Measurements from ENCODE around the gene SLC44A2.

DNA sequence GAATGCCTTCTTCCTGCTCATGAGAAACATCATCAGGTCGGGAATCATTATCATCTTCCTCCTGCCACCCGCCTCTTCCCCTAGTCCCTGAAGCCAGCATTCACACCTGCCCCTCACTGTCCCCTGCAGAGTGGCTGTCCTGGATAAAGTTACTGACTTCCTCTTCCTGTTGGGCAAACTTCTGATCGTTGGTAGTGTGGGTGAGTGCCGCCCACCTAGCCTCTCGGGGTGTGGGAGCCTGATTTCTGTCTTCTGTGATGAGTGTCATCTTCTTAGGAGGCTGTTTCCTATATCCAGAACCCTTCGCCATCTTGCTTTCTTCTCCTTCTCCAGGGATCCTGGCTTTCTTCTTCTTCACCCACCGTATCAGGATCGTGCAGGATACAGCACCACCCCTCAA is 12.5 kb downstream of the SLC44A2 start:
- TF ChIP-seq, protein P1, sequence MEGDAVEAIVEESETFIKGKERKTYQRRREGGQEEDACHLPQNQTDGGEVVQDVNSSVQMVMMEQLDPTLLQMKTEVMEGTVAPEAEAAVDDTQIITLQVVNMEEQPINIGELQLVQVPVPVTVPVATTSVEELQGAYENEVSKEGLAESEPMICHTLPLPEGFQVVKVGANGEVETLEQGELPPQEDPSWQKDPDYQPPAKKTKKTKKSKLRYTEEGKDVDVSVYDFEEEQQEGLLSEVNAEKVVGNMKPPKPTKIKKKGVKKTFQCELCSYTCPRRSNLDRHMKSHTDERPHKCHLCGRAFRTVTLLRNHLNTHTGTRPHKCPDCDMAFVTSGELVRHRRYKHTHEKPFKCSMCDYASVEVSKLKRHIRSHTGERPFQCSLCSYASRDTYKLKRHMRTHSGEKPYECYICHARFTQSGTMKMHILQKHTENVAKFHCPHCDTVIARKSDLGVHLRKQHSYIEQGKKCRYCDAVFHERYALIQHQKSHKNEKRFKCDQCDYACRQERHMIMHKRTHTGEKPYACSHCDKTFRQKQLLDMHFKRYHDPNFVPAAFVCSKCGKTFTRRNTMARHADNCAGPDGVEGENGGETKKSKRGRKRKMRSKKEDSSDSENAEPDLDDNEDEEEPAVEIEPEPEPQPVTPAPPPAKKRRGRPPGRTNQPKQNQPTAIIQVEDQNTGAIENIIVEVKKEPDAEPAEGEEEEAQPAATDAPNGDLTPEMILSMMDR (IDR thresholded peaks at IDR 0.05; ENCODE audit: low read depth, low read length): no peak
- no peak for TF ChIP-seq EZH2phosphoT487 (IDR thresholded peaks at IDR 0.05; ENCODE audit: low read depth)
